Motor neuron (in vitro differentiated cells): ENCODE results near the gene NFIB. TPM values are rescaled to one million over a fixed set of nuclear protein-coding genes. Genes with fewer than 3 reads are reported as not detected.

Source experiments
- ATAC-seq, 8 experiments: fragments of 200-7000 bp; cut with Tn5 transposase; replicated peaks in 6 of 8; 2 replicates each; pipeline ENCODE4 v1.8.0; 2021; ENCODE audit warnings: mild to moderate bottlenecking in 8 of 8, moderate library complexity in 8 of 8
- H3K27ac ChIP-seq, 2 donors: fragments of 250-450 bp; sonication (Bioruptor Pico); 2 replicates each; pipeline ENCODE4 v1.9.0; 2021; ENCODE audit warnings: antibody characterized with exemption in 2 of 2, mild to moderate bottlenecking in 2 of 2, moderate library complexity in 1 of 2
- H3K4me1 ChIP-seq, 2 donors: fragments of 250-450 bp; sonication (Bioruptor Pico); replicated peaks in 1 of 2; 2 replicates each; pipeline ENCODE4 v1.6.1; 2021; ENCODE audit warnings: antibody characterized with exemption in 2 of 2, mild to moderate bottlenecking in 2 of 2, moderate library complexity in 1 of 2
- H3K4me3 ChIP-seq, 5 donors: fragments of 250-450 bp; sonication (Bioruptor Pico); 2 replicates each; pipeline ENCODE4 v1.9.0; 2021; ENCODE audit warnings: antibody characterized with exemption in 5 of 5, mild to moderate bottlenecking in 5 of 5, moderate library complexity in 4 of 5
- WGBS, 10 experiments: fragments of 450-650 bp; shearing (Covaris generic); methylation state at CpG; one replicate each; pipeline ENCODE4 v1.0.0; 2022; 5-methylcytosine and 5-hydroxymethylcytosine counted together
- in situ Hi-C, 9 experiments: fragments of 400-800 bp; cut with MboI; loops; one replicate each; pipeline ENCODE4 v1.15.0; 2021; ENCODE audit warnings: low sequenced_read_pairs in 9 of 9, low pct_unique_long_range_greater_than_20kb in 2 of 9; ENCODE audit not compliant: unreplicated experiment in 9 of 9
- total RNA-seq, 8 experiments: library from RNA; unstranded; fragments of 300-600 nt; gene quantifications; 2 replicates each; pipeline versions ENCODE4 v1.2.3 to v1.2.4, GENCODE V29; 2022

Gene NFIB
- total RNA-seq, 8 experiments from 2014 or later, result 0.67 to 112 (median 13.0) TPM

DNA sequence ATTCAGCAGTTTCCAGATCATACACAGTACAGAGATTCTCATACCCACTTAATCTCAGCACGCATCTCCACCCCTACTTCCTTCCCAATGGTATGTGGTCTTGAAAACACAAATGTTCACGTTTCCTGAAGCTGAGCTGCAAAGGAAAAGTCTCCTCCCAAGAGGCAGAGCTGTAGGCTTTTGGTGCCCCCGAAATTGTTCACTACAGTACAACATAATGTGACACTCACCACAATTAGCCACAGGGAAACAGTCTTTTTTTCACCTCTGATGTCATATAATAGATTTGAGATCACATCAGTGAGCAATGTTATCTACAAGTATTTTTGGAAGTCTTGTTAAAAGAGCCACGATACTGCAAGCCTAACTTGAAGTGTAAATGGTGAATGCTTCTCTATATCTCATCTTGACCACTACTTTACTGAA, 40.2 kb downstream of the NFIB start:
- peak in 6 of 8 experiments; percentile 6 to 51 (median 34) for ATAC-seq
- Histone ChIP-seq H3K4me3 (peak overlapping the region in 2 of 5 donors; percentile 4 to 11), H3K4me1 (peaks cover 43 to 47% of the 10 kb centered on the region in 2 donors), H3K27ac (peak overlapping the region; percentile 8 to 22)
- in situ Hi-C loops, result no loop called here
- WGBS, 10 experiments, result 8 to 100% (median 43%) methylated on average over 1 to 4 of the region's 4 CpGs; no CpG with 5 or more reads in 1 of the 10 experiments

- ATAC-seq, result peak in 1 of 8 experiments; percentile 16
- Histone ChIP-seq H3K27ac (peak overlapping the region in 1 of 2 donors; percentile 10), H3K4me3 (no peak overlapping the region), H3K4me1 (peaks cover 43 to 47% of the 10 kb centered on the region in 2 donors)
- in situ Hi-C loops, result no loop called here
- WGBS, 10 experiments, result 21 to 89% (median 47%) methylated on average over 1 to 7 of the region's 7 CpGs; no CpG with 5 or more reads in 1 of the 10 experiments
Measured at GRCh38 chr9:14272927-14273528, 40.9 kb downstream of the NFIB start.

GRCh38 chr9:14271093-14271673, 42.8 kb downstream of the NFIB start:
- Histone ChIP-seq H3K4me3 (no peak overlapping the region), H3K27ac (peak overlapping the region in 1 of 2 donors; percentile 1), H3K4me1 (peaks cover 40 to 47% of the 10 kb centered on the region in 2 donors)
- ATAC-seq, result peak in 7 of 8 experiments; percentile 51 to 76 (median 71)
- WGBS, 10 experiments, result 0 to 76% (median 35%) methylated on average over 1 to 6 of the region's 7 CpGs
- in situ Hi-C loops, result no loop called here

DNA sequence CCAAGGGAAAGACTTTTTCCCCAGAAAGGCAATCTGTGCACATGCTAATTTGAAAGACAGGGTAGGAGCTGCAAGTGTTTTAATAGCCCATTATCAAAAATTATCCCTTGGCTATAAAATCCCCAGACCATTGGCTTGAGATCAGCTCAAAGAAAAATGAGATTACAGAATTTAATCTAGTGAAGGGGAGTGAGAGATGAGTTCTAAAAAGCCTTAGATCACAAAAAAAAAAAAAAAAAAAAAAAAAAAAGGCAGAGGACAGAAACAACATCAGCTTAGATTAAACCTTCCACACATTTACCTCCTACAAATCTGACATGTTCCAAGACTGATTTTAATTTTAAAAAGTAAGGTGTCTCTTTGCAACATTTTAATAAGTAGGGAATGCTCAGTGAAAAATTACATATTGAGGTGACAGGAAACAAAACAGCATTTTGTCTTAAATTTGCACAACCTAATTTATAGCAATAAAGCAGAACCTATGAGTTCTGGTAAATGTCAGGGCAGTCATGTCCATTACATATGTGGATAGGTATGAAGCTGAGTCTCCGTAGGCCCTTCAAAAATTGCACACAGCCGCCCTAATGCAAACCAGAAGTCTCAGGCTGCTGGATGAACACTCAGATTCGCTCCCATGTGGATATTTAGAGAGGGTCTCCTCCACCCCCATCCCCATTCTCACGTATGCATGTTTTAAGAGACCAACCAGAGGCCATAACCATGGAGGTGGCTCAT, 43.4 kb downstream of the NFIB start:
- WGBS, 10 experiments, result 63 to 100% (median 80%) methylated on average over 1 to 2 of the region's 4 CpGs; no CpG with 5 or more reads in 4 of the 10 experiments
- Histone ChIP-seq H3K27ac (no peak overlapping the region), H3K4me1 (peaks cover 40 to 47% of the 10 kb centered on the region in 2 donors), H3K4me3 (no peak overlapping the region)
- in situ Hi-C loops, result no loop called here
- ATAC-seq, result peak in 5 of 8 experiments; percentile 5 to 33 (median 26)

- no peak for ATAC-seq
- Histone ChIP-seq H3K27ac (no peak overlapping the region), H3K4me1 (peaks cover 36 to 43% of the 10 kb centered on the region in 2 donors), H3K4me3 (no peak overlapping the region)
- in situ Hi-C loops, result no loop called here
Measured at GRCh38 chr9:14269916-14270315, 44.0 kb downstream of the NFIB start.

- in situ Hi-C loops, result no loop called here
- H3K4me3 ChIP-seq, result no peak overlapping the region
- H3K27ac ChIP-seq, result no peak overlapping the region
- ATAC-seq, result no peak
- peaks cover 0 to 4% of the 10 kb centered on the region in 2 donors for H3K4me1 ChIP-seq
- 46 to 100% (median 89%) methylated on average over 3 to 7 of the region's 7 CpGs for WGBS, 10 experiments
Measured at GRCh38 chr9:14263707-14264483, 50.0 kb downstream of the NFIB start.

DNA sequence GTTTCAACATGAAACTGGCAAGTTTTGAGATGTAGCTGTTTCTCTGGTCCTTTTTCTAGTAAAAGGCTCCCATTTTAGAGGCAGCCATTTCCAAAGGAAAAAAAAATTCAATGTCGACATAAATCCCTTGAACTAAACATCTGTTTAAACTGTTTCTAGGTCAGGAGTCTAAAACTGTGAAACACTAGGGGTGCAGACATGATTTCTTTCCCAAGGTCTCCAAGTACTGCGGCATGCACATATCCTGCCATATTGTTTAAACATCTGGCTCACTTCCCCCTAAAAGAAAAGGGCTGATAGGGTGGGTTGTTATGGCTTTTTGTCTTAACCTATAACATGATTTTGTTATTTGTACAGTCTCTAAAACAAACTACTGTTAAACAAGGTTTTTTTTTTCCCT, 51.1 kb downstream of the NFIB start:
- WGBS, 10 experiments, result 38 to 100% (median 80%) methylated on average over 2 of the region's 2 CpGs; no CpG with 5 or more reads in 3 of the 10 experiments
- H3K4me3 ChIP-seq, result no peak overlapping the region
- no peak for ATAC-seq
- in situ Hi-C loops, result no loop called here
- H3K27ac ChIP-seq, result no peak overlapping the region
- peaks cover 0 to 4% of the 10 kb centered on the region in 2 donors for H3K4me1 ChIP-seq

- in situ Hi-C loops, result no loop called here
- H3K27ac ChIP-seq, result no peak overlapping the region
- H3K4me3 ChIP-seq, result no peak overlapping the region
- ATAC-seq, result no peak
- WGBS, 10 experiments, result 0 to 83% (median 20%) methylated on average over 1 to 2 of the region's 2 CpGs; no CpG with 5 or more reads in 5 of the 10 experiments
- H3K4me1 ChIP-seq, result peaks cover 0 to 4% of the 10 kb centered on the region in 2 donors
Measured at GRCh38 chr9:14261616-14262015, 52.3 kb downstream of the NFIB start.

GRCh38 chr9:14260101-14260500, 53.8 kb downstream of the NFIB start:
- H3K4me1 ChIP-seq, result peaks cover 0 to 4% of the 10 kb centered on the region in 2 donors
- peak in 3 of 8 experiments; percentile 76 to 97 (median 96) for ATAC-seq
- in situ Hi-C loops, result no loop called here
- H3K27ac ChIP-seq, result no peak overlapping the region
- H3K4me3 ChIP-seq, result no peak overlapping the region
- 51 to 100% (median 93%) methylated on average over 1 to 4 of the region's 4 CpGs; no CpG with 5 or more reads in 1 of the 10 experiments for WGBS, 10 experiments

- H3K4me3 ChIP-seq, result no peak overlapping the region
- peaks cover 0 to 4% of the 10 kb centered on the region in 2 donors for H3K4me1 ChIP-seq
- ATAC-seq, result peak in 2 of 8 experiments; percentile 13 to 50
- H3K27ac ChIP-seq, result no peak overlapping the region
- 28 to 100% (median 63%) methylated on average over 1 to 4 of the region's 4 CpGs for WGBS, 10 experiments
- in situ Hi-C loops, result no loop called here
Measured at GRCh38 chr9:14258660-14259239, 55.2 kb downstream of the NFIB start.

GRCh38 chr9:14258156-14258555, 55.8 kb downstream of the NFIB start:
- peak in 3 of 8 experiments; percentile 27 to 59 (median 29) for ATAC-seq
- no peak overlapping the region for H3K27ac ChIP-seq

DNA sequence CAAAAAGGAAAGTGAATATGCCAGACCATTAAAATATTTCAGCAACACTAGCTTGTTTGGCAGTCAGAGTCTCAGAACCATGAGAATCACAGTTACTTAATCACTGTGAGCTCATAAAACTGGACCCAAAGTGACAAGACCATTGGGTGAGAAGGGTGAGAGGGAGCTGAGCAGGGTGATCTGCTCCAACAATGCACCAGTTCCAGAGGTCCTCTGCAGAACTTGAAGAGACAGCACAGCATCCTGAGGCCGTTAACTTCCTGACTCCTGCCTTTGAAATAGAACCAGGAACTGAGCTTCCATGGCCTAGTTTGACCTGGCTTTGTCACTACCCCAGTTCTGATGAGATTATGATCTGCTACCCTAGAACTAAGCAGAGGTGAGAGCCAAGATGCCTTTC, 57.4 kb downstream of the NFIB start:
- Histone ChIP-seq H3K4me3 (no peak overlapping the region), H3K4me1 (peaks cover 0 to 1% of the 10 kb centered on the region in 2 donors), H3K27ac (no peak overlapping the region)
- in situ Hi-C loops, result no loop called here
- 50% methylated on average over 1 of the region's 1 CpG; no CpG with 5 or more reads in 9 of the 10 experiments for WGBS, 10 experiments
- ATAC-seq, result peak in 1 of 8 experiments; percentile 11

More at GRCh38 chr9:14258156-14258555, 55.8 kb downstream of the NFIB start:
- no peak overlapping the region for H3K4me3 ChIP-seq
- peaks cover 0 to 4% of the 10 kb centered on the region in 2 donors for H3K4me1 ChIP-seq
- in situ Hi-C loops, result no loop called here
